ENCODE results near the gene MEDAG. TPM values are rescaled to one million over a fixed set of nuclear protein-coding genes. Genes with fewer than 3 reads are reported as not detected.

The MEDAG gene
- polyA plus RNA-seq, 1 donor (not counting 4 experiments of a cell fraction or from before 2014, with no cell fraction given) = 0.03 TPM

- Histone ChIP-seq H3K9ac (ENCODE audit: control insufficient read depth, extremely low read depth, insufficient read depth, low read length) (no peak overlapping the region), H2AFZ (ENCODE audit: control insufficient read depth, low read length) (no peak overlapping the region)
Measured at GRCh38 chr13:30971575-30971974, 65.5 kb downstream of the MEDAG start.

GRCh38 chr13:30972888-30973377 is 66.9 kb downstream of the MEDAG start:
- H3K9me1 ChIP-seq (ENCODE audit: control insufficient read depth, extremely low read depth, insufficient read depth, low read length) = no peaks in the 10 kb centered on the region
- dilution Hi-C loops (cut with MboI; ENCODE audit: extremely low pct_ligation_motif_present, low sequenced_read_pairs) = no loop called here
- H3K79me2 ChIP-seq (ENCODE audit: control insufficient read depth, insufficient read depth, low read length) = no peaks in the 10 kb centered on the region
- no peak overlapping the region for H3K4me3 ChIP-seq (ENCODE audit: control insufficient read depth in 2 of 3, extremely low read depth in 1 of 3, insufficient read depth in 2 of 3, low read depth in 1 of 3, low read length in 3 of 3)
- FAIRE-seq (no peak), DNase-seq (ENCODE audit: low read depth, low spot score) (no peak)
- no peaks in the 10 kb centered on the region for H3K9me3 ChIP-seq (ENCODE audit: control insufficient read depth, low read depth, low read length)
- H3K27ac ChIP-seq (ENCODE audit: control insufficient read depth, insufficient read depth, low read length) = no peak overlapping the region
- no peaks in the 10 kb centered on the region for H3K27me3 ChIP-seq (ENCODE audit: control insufficient read depth, extremely low read depth, insufficient read depth, low read length)
- H3K4me2 ChIP-seq (ENCODE audit: control insufficient read depth, extremely low read depth, insufficient read depth, low read depth, low read length) = no peak overlapping the region
- H4K20me1 ChIP-seq (ENCODE audit: control insufficient read depth, extremely low read depth, insufficient read depth, low read length) = no peaks in the 10 kb centered on the region
- no peaks in the 10 kb centered on the region for H3K36me3 ChIP-seq (ENCODE audit: control insufficient read depth in 2 of 2, extremely low read depth in 1 of 2, insufficient read depth in 2 of 2, low read length in 2 of 2)
- TF ChIP-seq CTCF (optimal IDR thresholded peaks at IDR 0.05 in 1 of 3, IDR thresholded peaks at IDR 0.05 in 1 of 3, conservative IDR thresholded peaks at IDR 0.05 in 1 of 3; ENCODE audit: extremely low read depth in 1 of 3, insufficient read depth in 2 of 3, low read length in 3 of 3) (no peak), EZH2 (IDR thresholded peaks at IDR 0.05; ENCODE audit: low read length) (no peak)
- H3K9ac ChIP-seq (ENCODE audit: control insufficient read depth, extremely low read depth, insufficient read depth, low read length) = no peak overlapping the region
- H3K4me1 ChIP-seq (ENCODE audit: control insufficient read depth, extremely low read depth, insufficient read depth, low read length) = peaks cover 12% of the 10 kb centered on the region
- H2AFZ ChIP-seq (ENCODE audit: control insufficient read depth, low read length) = no peak overlapping the region

More at GRCh38 chr13:30971575-30971974, 65.5 kb downstream of the MEDAG start:
- Histone ChIP-seq H3K27me3 (ENCODE audit: control insufficient read depth, extremely low read depth, insufficient read depth, low read length) (no peaks in the 10 kb centered on the region), H3K4me2 (ENCODE audit: control insufficient read depth, extremely low read depth, insufficient read depth, low read depth, low read length) (no peak overlapping the region), H4K20me1 (ENCODE audit: control insufficient read depth, extremely low read depth, insufficient read depth, low read length) (no peaks in the 10 kb centered on the region), H3K4me3 (ENCODE audit: control insufficient read depth in 2 of 3, extremely low read depth in 1 of 3, insufficient read depth in 2 of 3, low read depth in 1 of 3, low read length in 3 of 3) (no peak overlapping the region), H3K79me2 (ENCODE audit: control insufficient read depth, insufficient read depth, low read length) (no peaks in the 10 kb centered on the region), H3K9me1 (ENCODE audit: control insufficient read depth, extremely low read depth, insufficient read depth, low read length) (no peaks in the 10 kb centered on the region), H3K27ac (ENCODE audit: control insufficient read depth, insufficient read depth, low read length) (no peak overlapping the region), H3K36me3 (ENCODE audit: control insufficient read depth in 2 of 2, extremely low read depth in 1 of 2, insufficient read depth in 2 of 2, low read length in 2 of 2) (no peaks in the 10 kb centered on the region), H3K9me3 (ENCODE audit: control insufficient read depth, low read depth, low read length) (no peaks in the 10 kb centered on the region), H3K4me1 (ENCODE audit: control insufficient read depth, extremely low read depth, insufficient read depth, low read length) (peaks cover 5% of the 10 kb centered on the region)
- dilution Hi-C loops (cut with MboI; ENCODE audit: extremely low pct_ligation_motif_present, low sequenced_read_pairs) = no loop called here
- TF ChIP-seq CTCF (optimal IDR thresholded peaks at IDR 0.05 in 1 of 3, IDR thresholded peaks at IDR 0.05 in 1 of 3, conservative IDR thresholded peaks at IDR 0.05 in 1 of 3; ENCODE audit: extremely low read depth in 1 of 3, insufficient read depth in 2 of 3, low read length in 3 of 3) (no peak), EZH2 (IDR thresholded peaks at IDR 0.05; ENCODE audit: low read length) (no peak)
- no peak for DNase-seq (ENCODE audit: low read depth, low spot score)
- no peak for FAIRE-seq
